Thoracic aorta endothelial cell (primary cell): Measurements from ENCODE around the gene F13B. TPM values are rescaled to one million over a fixed set of nuclear protein-coding genes. Genes with fewer than 3 reads are reported as not detected.

Experiments used
- total RNA-seq: library from RNA; depleted of rRNA; stranded (reverse); fragments of >200 nt; gene quantifications from 2 replicates; pipeline ENCODE4 v1.2.3, GENCODE V29; 2012

Gene F13B, protein sequence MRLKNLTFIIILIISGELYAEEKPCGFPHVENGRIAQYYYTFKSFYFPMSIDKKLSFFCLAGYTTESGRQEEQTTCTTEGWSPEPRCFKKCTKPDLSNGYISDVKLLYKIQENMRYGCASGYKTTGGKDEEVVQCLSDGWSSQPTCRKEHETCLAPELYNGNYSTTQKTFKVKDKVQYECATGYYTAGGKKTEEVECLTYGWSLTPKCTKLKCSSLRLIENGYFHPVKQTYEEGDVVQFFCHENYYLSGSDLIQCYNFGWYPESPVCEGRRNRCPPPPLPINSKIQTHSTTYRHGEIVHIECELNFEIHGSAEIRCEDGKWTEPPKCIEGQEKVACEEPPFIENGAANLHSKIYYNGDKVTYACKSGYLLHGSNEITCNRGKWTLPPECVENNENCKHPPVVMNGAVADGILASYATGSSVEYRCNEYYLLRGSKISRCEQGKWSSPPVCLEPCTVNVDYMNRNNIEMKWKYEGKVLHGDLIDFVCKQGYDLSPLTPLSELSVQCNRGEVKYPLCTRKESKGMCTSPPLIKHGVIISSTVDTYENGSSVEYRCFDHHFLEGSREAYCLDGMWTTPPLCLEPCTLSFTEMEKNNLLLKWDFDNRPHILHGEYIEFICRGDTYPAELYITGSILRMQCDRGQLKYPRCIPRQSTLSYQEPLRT
- 0.40 TPM in 1 of 2 replicates, not detected in the other for total RNA-seq

DNA sequence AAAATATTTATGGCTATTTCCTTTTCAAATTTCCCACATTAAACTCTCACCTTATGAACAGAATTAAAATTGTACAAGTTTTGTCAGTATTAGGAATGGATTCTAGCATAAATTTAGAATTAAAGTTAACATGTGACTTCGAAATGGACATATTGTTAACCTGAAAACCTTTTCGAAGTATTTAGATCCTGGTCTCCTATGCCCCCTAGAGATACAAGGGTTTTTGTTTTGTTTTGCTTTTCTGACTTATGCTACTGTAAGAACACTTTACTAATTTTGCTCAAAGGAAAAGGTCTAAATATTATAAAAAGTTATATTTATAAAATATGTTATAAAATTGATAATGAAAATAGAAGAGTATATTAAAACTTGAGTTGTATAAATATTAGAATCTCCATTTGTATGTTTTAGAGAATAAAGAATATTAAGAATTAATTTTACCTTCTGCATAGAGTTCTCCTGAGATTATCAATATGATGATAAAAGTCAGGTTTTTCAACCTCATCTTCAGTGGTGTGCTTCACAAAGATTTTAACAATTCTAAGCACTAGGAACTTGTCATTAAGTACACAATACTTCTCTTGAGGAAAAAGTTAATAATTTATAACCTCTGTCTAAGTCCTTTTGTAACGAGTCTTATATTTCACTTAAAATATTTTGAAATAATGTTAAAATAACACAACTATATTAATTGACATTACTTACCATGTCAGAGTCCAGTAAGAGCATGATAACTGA is at the start of gene F13B:
Gene F13B, minus strand, starts transcription at position 542 of the 738 bp plus-strand sequence. Its CDS starts 37 bp downstream, at position 505.

Other genes starting within 250 kb of the F13B start
- gene CFHR1, start 247.5 kb downstream of the F13B start, total RNA-seq, result not detected in 2 replicates
- not detected in 2 replicates for gene CFHR4, start 179.2 kb downstream of the F13B start, total RNA-seq
- gene CFHR2, start 123.5 kb downstream of the F13B start, total RNA-seq, result not detected in 2 replicates
- not detected in 2 replicates for gene CFHR5, start 89.7 kb downstream of the F13B start, total RNA-seq
- 85.8 and 148 TPM in 2 replicates for gene ASPM, start 79.4 kb upstream of the F13B start, total RNA-seq
- gene ZBTB41, start 134.0 kb upstream of the F13B start, total RNA-seq, result 10.6 and 12.7 TPM in 2 replicates
- 0.13 and 0.57 TPM in 2 replicates for gene CRB1, start 201.0 kb upstream of the F13B start, total RNA-seq